HG03280 (cell line): ENCODE data around the gene DNAI2.

Experiments
- ATAC-seq: cut with Tn5 transposase; IDR thresholded peaks from one replicate; pipeline ENCODE4 v1.9.1; 2021; ENCODE audit warnings: mild to moderate bottlenecking, moderate library complexity; ENCODE audit not compliant: unreplicated experiment

The DNAI2 gene

DNA sequence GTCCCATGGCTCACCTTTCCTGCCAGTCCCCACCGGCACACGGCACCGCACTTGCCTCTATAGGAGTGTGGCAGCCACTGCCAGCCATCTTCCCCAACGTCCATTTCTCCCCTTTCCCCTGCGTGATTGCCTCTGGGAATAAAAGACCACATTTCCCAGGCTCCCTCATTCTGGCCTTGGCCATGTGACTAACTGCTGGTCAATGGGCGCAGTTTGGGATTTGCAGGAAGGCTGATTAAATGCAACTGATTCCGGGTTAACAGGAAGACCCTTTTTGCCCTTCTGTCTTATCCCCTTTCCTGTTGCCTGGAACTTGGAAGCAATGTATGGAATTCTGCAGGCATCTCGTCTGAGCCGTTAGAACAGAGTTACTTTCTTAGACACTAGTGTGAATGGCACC lies 84.7 kb downstream of the DNAI2 start:
- no peak for ATAC-seq

DNA sequence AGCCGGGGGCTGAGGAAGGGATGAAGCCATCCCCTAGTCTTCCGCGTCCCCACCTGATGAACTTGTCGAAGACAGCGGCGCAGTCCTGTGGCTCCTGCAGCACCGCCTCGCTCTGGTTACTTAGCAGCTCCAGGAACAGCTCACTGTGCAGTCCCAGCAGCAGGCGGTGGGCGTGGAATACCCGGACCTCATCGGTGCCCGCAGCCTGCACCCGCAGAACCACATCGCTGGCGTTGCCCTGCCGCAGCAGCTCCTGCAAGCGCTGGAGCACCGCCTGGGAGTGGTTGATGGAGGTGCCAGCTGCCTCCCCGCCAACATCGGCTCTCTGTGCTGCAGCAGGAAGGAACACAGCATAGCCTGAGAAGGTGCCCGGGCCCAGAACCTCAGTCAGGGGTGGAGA lies 85.9 kb downstream of the DNAI2 start:
- no peak for ATAC-seq

- ATAC-seq: no peak
Observed at GRCh38 chr17:74360899-74361229, 86.8 kb downstream of the DNAI2 start.

DNA sequence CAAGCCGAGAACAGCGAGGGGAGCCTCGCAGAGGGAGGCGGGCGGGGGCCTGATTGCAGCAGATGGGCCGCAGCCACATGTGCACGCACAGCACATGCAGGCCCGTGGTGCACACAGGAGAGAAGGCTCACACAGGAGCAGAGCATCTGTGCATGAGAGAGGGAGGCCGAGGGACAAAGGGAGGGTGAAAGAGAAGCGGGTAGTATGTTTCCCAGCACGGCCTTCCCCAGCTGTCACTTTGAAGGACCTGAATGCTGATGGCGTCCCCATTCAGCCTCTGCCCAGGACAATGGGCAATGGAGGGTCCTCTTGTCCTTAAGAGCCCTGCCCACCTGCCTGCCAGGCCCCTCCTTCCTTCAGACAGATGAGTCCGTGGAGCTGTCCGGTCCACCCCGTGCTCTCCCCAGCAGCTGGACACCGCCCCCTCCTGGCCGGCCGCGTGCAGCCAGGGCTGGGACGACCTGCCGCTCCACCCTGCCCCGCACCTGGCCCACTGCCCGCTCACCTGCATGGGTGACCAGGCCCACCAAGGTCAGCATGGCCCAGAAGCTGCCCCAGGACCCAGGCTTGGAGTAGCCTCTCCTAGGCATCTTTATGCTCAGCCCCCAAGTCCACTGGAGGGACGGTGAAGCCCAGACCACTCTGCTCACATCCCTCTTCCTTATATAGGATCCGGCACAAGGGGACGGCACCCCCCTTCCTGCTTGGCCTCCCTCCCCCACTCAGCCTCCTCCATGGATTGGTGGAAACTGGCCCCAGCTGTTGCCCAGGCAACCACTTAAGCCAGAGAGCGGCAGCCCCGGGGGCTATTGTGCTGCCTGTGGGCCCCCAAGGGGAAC lies 87.4 kb downstream of the DNAI2 start, which contains the start of gene BTBD17:
Gene BTBD17 (minus strand): TSS at position 639 of the 839 bp plus-strand sequence. CDS start 49 bp downstream, at position 590.
- no peak for ATAC-seq

DNA sequence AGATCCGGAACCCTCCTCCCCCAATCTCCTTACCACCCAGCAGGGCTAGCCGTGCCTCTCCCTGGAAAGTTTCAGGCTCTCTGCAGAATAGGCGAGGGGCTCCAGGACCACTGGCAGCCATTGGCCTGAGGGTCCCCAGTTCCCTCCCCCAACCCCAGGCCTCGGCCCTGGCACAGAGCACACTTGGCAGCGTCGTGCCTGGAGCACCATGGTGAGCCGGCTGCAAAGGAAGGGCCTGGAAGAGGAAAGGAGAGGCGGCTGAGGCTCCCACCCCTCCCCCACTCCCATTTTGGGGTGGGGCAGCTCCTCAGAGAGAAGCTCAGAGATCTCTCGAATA lies 88.0 kb downstream of the DNAI2 start:
- no peak for ATAC-seq

GRCh38 chr17:74362810-74363498 lies 88.9 kb downstream of the DNAI2 start:
- ATAC-seq: no peak
